ENCODE data around the gene RHBDF2.

Gene RHBDF2

GRCh38 chr17:76479515-76480060 lies 21.6 kb downstream of the RHBDF2 start:
- DNase-seq (ENCODE audit: low spot score): no peak

- no peak for DNase-seq (ENCODE audit: low spot score)
Measured at GRCh38 chr17:76478730-76479514, 22.3 kb downstream of the RHBDF2 start.

GRCh38 chr17:76478097-76478496 lies 23.1 kb downstream of the RHBDF2 start:
- DNase-seq (ENCODE audit: low spot score): no peak

GRCh38 chr17:76477576-76477975 lies 23.6 kb downstream of the RHBDF2 start:
- no peak for DNase-seq (ENCODE audit: low spot score)

- DNase-seq (ENCODE audit: low spot score): no peak
Measured at GRCh38 chr17:76476736-76477135, 24.5 kb downstream of the RHBDF2 start.

GRCh38 chr17:76475302-76475701 lies 25.9 kb downstream of the RHBDF2 start:
- DNase-seq (ENCODE audit: low spot score): no peak

GRCh38 chr17:76474894-76475293 lies 26.3 kb downstream of the RHBDF2 start:
- no peak for DNase-seq (ENCODE audit: low spot score)

- DNase-seq (ENCODE audit: low spot score): no peak
Measured at GRCh38 chr17:76474238-76474637, 27.0 kb downstream of the RHBDF2 start.

- no peak for DNase-seq (ENCODE audit: low spot score)
Measured at GRCh38 chr17:76473541-76473985, 27.7 kb downstream of the RHBDF2 start.

- DNase-seq (ENCODE audit: low spot score): no peak
Measured at GRCh38 chr17:76472726-76473125, 28.5 kb downstream of the RHBDF2 start.

- DNase-seq (ENCODE audit: low spot score): no peak
Measured at GRCh38 chr17:76472258-76472645, 29.0 kb downstream of the RHBDF2 start.

GRCh38 chr17:76471498-76472257 lies 29.5 kb downstream of the RHBDF2 start:
- DNase-seq (ENCODE audit: low spot score): no peak

GRCh38 chr17:76469991-76470739 lies 31.1 kb downstream of the RHBDF2 start:
- DNase-seq (ENCODE audit: low spot score): no peak

- DNase-seq (ENCODE audit: low spot score): no peak
Measured at GRCh38 chr17:76469076-76469990, 31.9 kb downstream of the RHBDF2 start.

- no peak for DNase-seq (ENCODE audit: low spot score)
Measured at GRCh38 chr17:76468634-76469010, 32.6 kb downstream of the RHBDF2 start.

GRCh38 chr17:76467809-76468633 lies 33.2 kb downstream of the RHBDF2 start:
- DNase-seq (ENCODE audit: low spot score): no peak

GRCh38 chr17:76467366-76467765 lies 33.9 kb downstream of the RHBDF2 start, which contains the start of gene AANAT:
Gene AANAT (plus strand): TSS chr17:76467603. CDS start chr17:76468747, 1,144 bp downstream.
- no peak for DNase-seq (ENCODE audit: low spot score)

GRCh38 chr17:76466775-76467130 lies 34.5 kb downstream of the RHBDF2 start:
- no peak for DNase-seq (ENCODE audit: low spot score)

GRCh38 chr17:76462556-76463290 lies 38.5 kb downstream of the RHBDF2 start:
- no peak for DNase-seq (ENCODE audit: low spot score)

Measured in putamen (tissue), 1 donor.